Cardiac muscle cell (in vitro differentiated cells and primary cell): Measurements from ENCODE around the gene CASZ1. TPM values are rescaled to one million over a fixed set of nuclear protein-coding genes. Genes with fewer than 3 reads are reported as not detected.

Source experiments
- DNase-seq, 2 donors: peaks; one replicate each; pipeline versions ENCODE4 v3.0.0 to v3.0.0-alpha.2; 2010 to 2017; ENCODE audit warnings: low read depth in 1 of 2, low spot score in 1 of 2
- H3K27ac ChIP-seq: fragments of 200-600 bp; sonication (generic); 2 replicates; pipeline ENCODE4 v1.5.1; 2016
- H3K27me3 ChIP-seq: fragments of 200-600 bp; sonication (generic); 2 replicates; pipeline ENCODE4 v1.6.0; 2016; ENCODE audit warnings: control low read depth
- H3K36me3 ChIP-seq: fragments of 200-600 bp; sonication (generic); 2 replicates; pipeline ENCODE4 v1.5.1; 2016; ENCODE audit warnings: control low read depth
- H3K4me1 ChIP-seq: fragments of 200-600 bp; sonication (generic); 2 replicates; pipeline ENCODE4 v1.8.1; 2017; ENCODE audit warnings: low read depth, mild to moderate bottlenecking, mixed run types
- H3K4me3 ChIP-seq: fragments of 200-600 bp; sonication (generic); 2 replicates; pipeline ENCODE4 v1.5.1; 2016; ENCODE audit warnings: mild to moderate bottlenecking
- H3K9me3 ChIP-seq: fragments of 200-600 bp; sonication (generic); 2 replicates; pipeline ENCODE4 v1.5.1; 2017; ENCODE audit warnings: low read depth, mild to moderate bottlenecking, control low read depth
- CTCF ChIP-seq: IDR thresholded peaks from 2 replicates; pipeline ENCODE4 v1.5.1; 2012; ENCODE audit warnings: low read depth, mild to moderate bottlenecking, low read length
- polyA plus RNA-seq: library from polyadenylated mRNA; unstranded; fragments of >200 nt; fragmentation: Nextera tagmentation; extraction: Ambion mirVana; gene quantifications from 2 replicates; pipeline ENCODE4 v1.2.1, GENCODE V29; 2016
- total RNA-seq: library from RNA; depleted of rRNA; stranded (reverse); fragments of >200 nt; gene quantifications from 2 replicates; pipeline ENCODE4 v1.2.3, GENCODE V29; 2016

Gene CASZ1
- total and polyA plus RNA-seq, 2 experiments from 2014 or later, result 53.5 to 87.3 TPM

- no peak overlapping the region for H3K4me3 ChIP-seq
- H3K4me1 ChIP-seq, result peaks cover 41% of the 10 kb centered on the region
- H3K27me3 ChIP-seq, result no peaks in the 10 kb centered on the region
- TF ChIP-seq CTCF, result no peak
- peak overlapping the region; percentile 38 for H3K27ac ChIP-seq
- DNase-seq, result no peak
- H3K36me3 ChIP-seq, result no peaks in the 10 kb centered on the region
- no peaks in the 10 kb centered on the region for H3K9me3 ChIP-seq
Measured at GRCh38 chr1:10594595-10595223, 201.7 kb downstream of the CASZ1 start.

- Histone ChIP-seq H3K27me3 (no peaks in the 10 kb centered on the region), H3K4me3 (no peak overlapping the region), H3K36me3 (no peaks in the 10 kb centered on the region), H3K27ac (no peak overlapping the region), H3K9me3 (no peaks in the 10 kb centered on the region), H3K4me1 (peaks cover 41% of the 10 kb centered on the region)
- no peak for DNase-seq
- TF ChIP-seq CTCF, result no peak
Measured at GRCh38 chr1:10593750-10594149, 202.7 kb downstream of the CASZ1 start.

- peak overlapping the region; percentile 65 for H3K27ac ChIP-seq
- H3K4me3 ChIP-seq, result no peak overlapping the region
- no peaks in the 10 kb centered on the region for H3K27me3 ChIP-seq
- no peak for DNase-seq
- H3K36me3 ChIP-seq, result no peaks in the 10 kb centered on the region
- TF ChIP-seq CTCF, result no peak
- H3K4me1 ChIP-seq, result peaks cover 41% of the 10 kb centered on the region
- H3K9me3 ChIP-seq, result no peaks in the 10 kb centered on the region
Measured at GRCh38 chr1:10592373-10592772, 204.1 kb downstream of the CASZ1 start.

GRCh38 chr1:10591010-10591409 is 205.4 kb downstream of the CASZ1 start:
- H3K27ac ChIP-seq, result no peak overlapping the region
- no peaks in the 10 kb centered on the region for H3K36me3 ChIP-seq
- H3K27me3 ChIP-seq, result no peaks in the 10 kb centered on the region
- TF ChIP-seq CTCF, result no peak
- no peaks in the 10 kb centered on the region for H3K9me3 ChIP-seq
- H3K4me1 ChIP-seq, result peaks cover 41% of the 10 kb centered on the region
- no peak for DNase-seq
- no peak overlapping the region for H3K4me3 ChIP-seq

- DNase-seq, result no peak
- H3K9me3 ChIP-seq, result no peaks in the 10 kb centered on the region
Measured at GRCh38 chr1:10589074-10589473, 207.4 kb downstream of the CASZ1 start.

More at GRCh38 chr1:10589074-10589473, 207.4 kb downstream of the CASZ1 start:
- H3K27ac ChIP-seq, result no peak overlapping the region
- H3K36me3 ChIP-seq, result no peaks in the 10 kb centered on the region
- H3K27me3 ChIP-seq, result no peaks in the 10 kb centered on the region
- TF ChIP-seq CTCF, result no peak
- no peak overlapping the region for H3K4me3 ChIP-seq
- H3K4me1 ChIP-seq, result peaks cover 28% of the 10 kb centered on the region
